NT2/D1 (cell line): ENCODE measurements around the gene PPM1L.

ENCODE experiments used
- YY1 ChIP-seq: IDR thresholded peaks from 2 replicates; pipeline ENCODE4 v1.6.1; 2011; ENCODE audit not compliant: insufficient read length, insufficient read depth
- ZNF274 ChIP-seq: IDR thresholded peaks from 2 replicates; pipeline ENCODE4 v1.6.1; 2011; ENCODE audit warnings: mild to moderate bottlenecking, low read depth, low read length

DNA sequence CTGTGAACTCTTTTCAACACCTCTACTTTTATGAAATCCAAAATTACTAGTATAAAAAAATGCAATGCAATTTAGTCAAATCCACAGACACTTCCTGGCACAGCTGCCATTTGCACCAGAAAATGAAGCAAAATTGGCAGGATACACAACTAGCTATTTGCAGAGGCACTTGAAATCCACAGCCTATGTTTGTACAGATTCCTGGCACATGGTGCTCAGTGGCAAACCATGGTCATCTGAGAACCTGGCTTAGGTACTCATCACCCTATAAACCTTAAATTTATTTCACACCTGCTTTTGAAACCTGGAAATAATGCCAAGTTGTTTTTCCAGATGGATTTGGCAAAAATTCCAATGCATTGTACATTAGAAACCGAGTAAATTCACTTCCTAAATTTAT is 20.2 kb upstream of the PPM1L start:
- TF ChIP-seq ZNF274 (no peak), YY1 (no peak)
